Right kidney (tissue), 1 donor: ENCODE data around the gene ZNF771.
"Not testable (repeated sequence)": the region's sequence is repeated elsewhere in the genome, so short reads cannot be mapped to it uniquely, and the experiment has no call there.

Experiments used
- DNase-seq: peaks from one replicate; pipeline ENCODE4 v3.0.0-alpha.2; 2016

ZNF771 gene

GRCh38 chr16:30459456-30459855 is 52.0 kb downstream of the ZNF771 start:
- DNase-seq: no peak

DNA sequence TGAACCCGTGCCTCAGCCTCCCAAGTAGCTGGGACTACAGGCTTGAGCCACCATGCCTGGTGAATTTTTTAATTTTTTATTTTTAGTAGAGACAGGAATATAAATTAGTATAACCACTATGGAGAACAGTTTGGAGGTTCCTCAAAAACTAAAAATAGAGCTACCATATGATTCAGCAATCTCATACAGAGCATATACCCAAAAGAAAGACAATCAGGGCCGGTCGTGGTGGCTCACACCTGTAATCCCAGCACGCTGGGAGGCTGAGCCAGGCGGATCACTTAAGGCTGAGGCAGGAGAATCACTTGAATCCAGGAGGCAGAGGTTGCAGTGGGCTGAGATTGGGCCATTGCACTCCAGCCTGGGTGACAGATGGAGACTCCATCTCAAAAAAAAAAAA is 54.0 kb downstream of the ZNF771 start:
- not testable (repeated sequence) for DNase-seq

DNA sequence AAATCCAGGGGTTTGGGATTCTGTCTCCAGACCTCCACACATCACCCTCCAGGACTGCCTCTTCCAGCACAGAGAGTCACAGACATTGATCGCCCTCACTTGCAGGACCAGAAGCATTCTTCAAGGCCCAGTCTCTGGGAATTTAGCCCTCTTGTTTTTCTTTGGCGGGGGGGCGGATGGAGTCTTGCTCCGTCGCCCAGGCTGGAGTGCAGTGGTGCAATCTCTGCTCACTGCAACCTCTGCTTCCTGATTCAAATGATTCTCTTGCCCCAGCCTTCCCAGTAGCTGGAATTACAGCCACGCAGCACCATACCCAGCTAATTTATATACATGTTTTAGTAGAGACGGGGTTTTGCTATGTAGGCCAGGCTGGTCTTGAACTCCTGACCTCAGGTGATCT is 56.7 kb downstream of the ZNF771 start:
- DNase-seq: no peak
